HG03025 (cell line): Measurements from ENCODE around the gene TENT5C.

ENCODE experiments used
- ATAC-seq: cut with Tn5 transposase; IDR thresholded peaks from one replicate; pipeline ENCODE4 v1.9.1; 2021; ENCODE audit warnings: mild to moderate bottlenecking, moderate library complexity; ENCODE audit not compliant: unreplicated experiment, low FRiP score

The TENT5C gene

GRCh38 chr1:117590273-117590925 lies 15.4 kb upstream of the TENT5C start:
- ATAC-seq = no peak

GRCh38 chr1:117591252-117591651 lies 14.6 kb upstream of the TENT5C start:
- ATAC-seq = no peak

- no peak for ATAC-seq
Measured at GRCh38 chr1:117592155-117592554, 13.7 kb upstream of the TENT5C start.

- ATAC-seq = no peak
Measured at GRCh38 chr1:117594261-117594990, 11.4 kb upstream of the TENT5C start.

- ATAC-seq = peak; percentile 66
Measured at GRCh38 chr1:117596023-117596720, 9.7 kb upstream of the TENT5C start.

GRCh38 chr1:117598489-117598888 lies 7.4 kb upstream of the TENT5C start:
- no peak for ATAC-seq

GRCh38 chr1:117599286-117600221 lies 6.3 kb upstream of the TENT5C start:
- ATAC-seq = no peak

- ATAC-seq = no peak
Measured at GRCh38 chr1:117600325-117600943, 5.4 kb upstream of the TENT5C start.

GRCh38 chr1:117600966-117601365 lies 4.9 kb upstream of the TENT5C start:
- no peak for ATAC-seq

GRCh38 chr1:117602862-117603261 lies 3.0 kb upstream of the TENT5C start:
- no peak for ATAC-seq

- ATAC-seq = peak; percentile 30
Measured at GRCh38 chr1:117605164-117605773, 579 bp upstream of the TENT5C start.

GRCh38 chr1:117606649-117607430 lies 992 bp downstream of the TENT5C start:
- peak; percentile 3 for ATAC-seq

- ATAC-seq = no peak
Measured at GRCh38 chr1:117607471-117607870, 1.6 kb downstream of the TENT5C start.

GRCh38 chr1:117608115-117608615 lies 2.3 kb downstream of the TENT5C start:
- no peak for ATAC-seq

- no peak for ATAC-seq
Measured at GRCh38 chr1:117608758-117609157, 2.9 kb downstream of the TENT5C start.

- ATAC-seq = no peak
Measured at GRCh38 chr1:117609471-117609911, 3.6 kb downstream of the TENT5C start.

GRCh38 chr1:117610036-117610435 lies 4.2 kb downstream of the TENT5C start:
- ATAC-seq = no peak

- no peak for ATAC-seq
Measured at GRCh38 chr1:117611121-117611601, 5.3 kb downstream of the TENT5C start.
